Measurements from ENCODE around the gene RAP1GAP2.

DNA sequence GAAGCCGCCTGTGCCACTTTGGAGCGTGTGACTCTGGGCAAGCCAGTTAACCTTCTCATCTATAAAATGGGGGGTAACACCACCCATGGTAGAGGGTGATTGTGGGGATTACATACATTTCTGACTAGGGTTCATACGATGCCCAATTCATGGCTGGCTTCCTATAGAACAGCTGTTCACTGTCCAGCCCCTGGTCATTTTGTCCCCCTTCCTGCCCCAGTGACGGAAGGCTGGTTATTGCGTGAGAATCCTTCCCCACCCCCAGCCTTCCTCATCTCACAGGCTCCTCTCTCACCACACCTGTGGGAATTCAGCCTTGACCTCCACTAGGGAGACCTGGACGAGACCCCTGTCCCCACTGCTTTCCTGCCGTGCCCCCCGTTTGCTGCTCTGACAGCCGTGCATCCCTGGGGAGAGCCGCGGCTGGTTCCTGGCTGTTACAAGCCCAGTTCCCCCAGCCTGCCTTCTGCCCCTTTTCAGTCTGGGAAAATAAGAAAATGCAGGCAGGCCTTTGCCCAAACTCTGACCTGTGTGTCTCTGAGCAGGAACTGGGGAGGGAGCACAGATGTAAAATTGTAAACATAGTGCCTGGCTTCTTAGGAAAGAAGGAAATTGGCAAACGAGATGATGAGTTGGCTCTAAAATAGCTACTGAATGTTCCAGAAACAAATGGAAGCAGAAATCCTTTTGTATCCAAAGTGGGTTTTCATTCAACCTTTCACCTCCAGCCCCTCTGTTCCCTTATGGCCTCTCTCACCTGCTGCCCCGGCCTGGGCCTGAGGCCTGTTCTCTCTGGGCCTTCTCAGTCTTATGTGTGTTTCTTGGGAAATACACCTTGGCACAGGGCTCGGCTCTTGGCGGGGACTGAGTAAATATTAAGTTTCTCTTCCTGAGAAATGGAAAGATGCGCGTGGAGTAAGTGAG, 199.9 kb downstream of the RAP1GAP2 start:
- TF ChIP-seq POLR2A (IDR thresholded peaks at IDR 0.05), result no peak
- TF ChIP-seq, protein P1, sequence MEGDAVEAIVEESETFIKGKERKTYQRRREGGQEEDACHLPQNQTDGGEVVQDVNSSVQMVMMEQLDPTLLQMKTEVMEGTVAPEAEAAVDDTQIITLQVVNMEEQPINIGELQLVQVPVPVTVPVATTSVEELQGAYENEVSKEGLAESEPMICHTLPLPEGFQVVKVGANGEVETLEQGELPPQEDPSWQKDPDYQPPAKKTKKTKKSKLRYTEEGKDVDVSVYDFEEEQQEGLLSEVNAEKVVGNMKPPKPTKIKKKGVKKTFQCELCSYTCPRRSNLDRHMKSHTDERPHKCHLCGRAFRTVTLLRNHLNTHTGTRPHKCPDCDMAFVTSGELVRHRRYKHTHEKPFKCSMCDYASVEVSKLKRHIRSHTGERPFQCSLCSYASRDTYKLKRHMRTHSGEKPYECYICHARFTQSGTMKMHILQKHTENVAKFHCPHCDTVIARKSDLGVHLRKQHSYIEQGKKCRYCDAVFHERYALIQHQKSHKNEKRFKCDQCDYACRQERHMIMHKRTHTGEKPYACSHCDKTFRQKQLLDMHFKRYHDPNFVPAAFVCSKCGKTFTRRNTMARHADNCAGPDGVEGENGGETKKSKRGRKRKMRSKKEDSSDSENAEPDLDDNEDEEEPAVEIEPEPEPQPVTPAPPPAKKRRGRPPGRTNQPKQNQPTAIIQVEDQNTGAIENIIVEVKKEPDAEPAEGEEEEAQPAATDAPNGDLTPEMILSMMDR (IDR thresholded peaks at IDR 0.05 in 4 of 5, conservative IDR thresholded peaks at IDR 0.05 in 1 of 5), result no peak

All from gastrocnemius medialis (tissue), 4 donors.